ENCODE measurements around the gene NPEPL1. TPM values are rescaled to one million over a fixed set of nuclear protein-coding genes. Genes with fewer than 3 reads are reported as not detected.

Gene NPEPL1
- total RNA-seq, 1 experiment from 2014 or later = 31.1 TPM

- H3K4ac ChIP-seq (ENCODE audit: low read depth, low read length) = no peak overlapping the region
- H3K9ac ChIP-seq (ENCODE audit: extremely low read depth, insufficient read length, low read length) = no peak overlapping the region
- H3K27ac ChIP-seq (ENCODE audit: insufficient read length, low read depth, low read length) = no peak overlapping the region
- H2AFZ ChIP-seq (ENCODE audit: low read length) = no peak overlapping the region
- Mint-ChIP-seq H3K9me3 (no peaks in the 10 kb centered on the region), H3K27me3 (ENCODE audit: low read depth) (no peaks in the 10 kb centered on the region), H3K36me3 (ENCODE audit: insufficient read depth in 1 of 3, low read depth in 3 of 3) (peaks cover 4 to 57% (median 41%) of the 10 kb centered on the region in 3 experiments), H3K27ac (peak overlapping the region; percentile 1 to 73 (median 46); a peak in 5 of 7 replicates), H3K4me3 (no peak overlapping the region), H3K4me1 (peaks cover 67 to 80% of the 10 kb centered on the region in 2 experiments)
- no peak overlapping the region for H3K14ac ChIP-seq (ENCODE audit: insufficient read depth, low read length)
- H3K79me1 ChIP-seq (ENCODE audit: insufficient read depth, low read depth, low read length, poor library complexity, severe bottlenecking) = no peaks in the 10 kb centered on the region
- no peak for TF ChIP-seq CTCF (conservative IDR thresholded peaks at IDR 0.05)
- no peak overlapping the region for H2BK120ac ChIP-seq (ENCODE audit: low read depth, low read length, poor library complexity, severe bottlenecking)
- no peak overlapping the region for H4K8ac ChIP-seq (replicated peaks; ENCODE audit: insufficient read length, low read depth, low read length)
- no peak overlapping the region for H2BK12ac ChIP-seq (ENCODE audit: insufficient read length, low read depth, low read length)
- no peaks in the 10 kb centered on the region for H4K20me1 ChIP-seq (ENCODE audit: control insufficient read depth, insufficient read depth, insufficient read length)
- peaks cover 11% of the 10 kb centered on the region; the same call in 1 of the 2 replicates for H3K4me1 ChIP-seq (ENCODE audit: insufficient read depth, low read length)
- no CpG with 5 or more reads among the region's 5 CpGs for WGBS (ENCODE audit: extremely low coverage, insufficient read length, low lambda C conversion rate)
- H3K4me2 ChIP-seq (ENCODE audit: insufficient read depth, insufficient read length, low read length) = no peak overlapping the region
- H2BK5ac ChIP-seq (ENCODE audit: insufficient read length, low read length) = no peak overlapping the region
- H3T11ph ChIP-seq (ENCODE audit: low read length) = no peak overlapping the region
- H4K5ac ChIP-seq (ENCODE audit: insufficient read length, low read depth, low read length) = no peak overlapping the region
- H2BK15ac ChIP-seq (ENCODE audit: low read depth, low read length) = no peak overlapping the region
- H3K9me3 ChIP-seq (ENCODE audit: control insufficient read depth, low read depth, low read length) = no peaks in the 10 kb centered on the region
- no peak overlapping the region for H2AK5ac ChIP-seq (ENCODE audit: insufficient read length, low read length)
- no peak for DNase-seq
- H3K23ac ChIP-seq (ENCODE audit: insufficient read length, low read depth, low read length) = no peak overlapping the region
- H3K18ac ChIP-seq (ENCODE audit: insufficient read length, low read depth, low read length) = no peak overlapping the region
- no peak overlapping the region for H4K91ac ChIP-seq (ENCODE audit: insufficient read length, low read depth, low read length)
- H3K56ac ChIP-seq (ENCODE audit: insufficient read length, low read depth, low read length) = no peak overlapping the region
- no peak overlapping the region for H2BK20ac ChIP-seq (ENCODE audit: low read depth, low read length, poor library complexity, severe bottlenecking)
- H3K79me2 ChIP-seq (ENCODE audit: insufficient read depth, low read length) = peaks cover 21% of the 10 kb centered on the region; the same call in 1 of the 2 replicates
- no peaks in the 10 kb centered on the region for H3K27me3 ChIP-seq (ENCODE audit: insufficient read depth, low read length)
- H3K23me2 ChIP-seq (ENCODE audit: insufficient read length, low read depth, low read length, poor library complexity, severe bottlenecking) = no peaks in the 10 kb centered on the region
Measured at GRCh38 chr20:58664883-58665282, 27.7 kb upstream of the NPEPL1 start.

Data from H9 (cell line).